ENCODE results near the gene SAMD13. TPM values are rescaled to one million over a fixed set of nuclear protein-coding genes. Genes with fewer than 3 reads are reported as not detected.

SAMD13 gene
- total and polyA plus RNA-seq, 2 of the 4 experiments (the other 2 are of a cell fraction): 0.27 to 0.36 TPM

GRCh38 chr1:84265867-84266266, 35.6 kb upstream of the SAMD13 start:
- Histone ChIP-seq H4K20me1 (ENCODE audit: insufficient read depth, low read length) (no peaks in the 10 kb centered on the region), H4K8ac (ENCODE audit: low read depth in 2 of 2, low read length in 2 of 2) (no peak overlapping the region), H4K5ac (ENCODE audit: low read depth, low read length) (no peak overlapping the region), H2BK120ac (ENCODE audit: low read depth, low read length) (no peak overlapping the region), H3K9me1 (ENCODE audit: insufficient read depth, low read length) (no peaks in the 10 kb centered on the region; the same call in 1 of the 2 replicates), H4K91ac (ENCODE audit: insufficient read depth, low read depth, low read length) (no peak overlapping the region), H3K4me3 (ENCODE audit: insufficient read depth, low read depth, low read length) (no peak overlapping the region), H3K4me1 (ENCODE audit: control insufficient read depth, insufficient read depth, low read length) (peaks cover 3% of the 10 kb centered on the region; the same call in 1 of the 2 replicates), H3K79me1 (ENCODE audit: low read depth in 1 of 2, low read length in 2 of 2) (no peaks in the 10 kb centered on the region), H3K27ac (ENCODE audit: insufficient read depth, low read length) (no peak overlapping the region), H3K36me3 (ENCODE audit: control insufficient read depth, insufficient read depth, low read length) (no peaks in the 10 kb centered on the region), H3K56ac (ENCODE audit: extremely low read depth, insufficient read depth, low read length) (no peak overlapping the region), H3K27me3 (ENCODE audit: control insufficient read depth, insufficient read depth, low read length) (no peaks in the 10 kb centered on the region), H3K9me3 (ENCODE audit: control insufficient read depth, insufficient read depth, low read length) (no peaks in the 10 kb centered on the region), H2AK9ac (replicated peaks; ENCODE audit: low read depth, low read length, poor library complexity) (no peak overlapping the region), H2BK15ac (ENCODE audit: low read depth, low read length) (no peak overlapping the region), H3K23ac (ENCODE audit: low read depth, low read length) (no peak overlapping the region), H3K4ac (ENCODE audit: low read depth, low read length) (no peak overlapping the region), H3K18ac (ENCODE audit: low read depth, low read length) (no peak overlapping the region), H3K14ac (replicated peaks; ENCODE audit: low read depth, low read length) (no peak overlapping the region), H2AFZ (replicated peaks; ENCODE audit: low read length, poor library complexity) (no peak overlapping the region), H3K4me2 (ENCODE audit: low read depth, low read length) (no peak overlapping the region), H2BK5ac (ENCODE audit: low read depth, low read length, poor library complexity, severe bottlenecking) (no peak overlapping the region), H2AK5ac (ENCODE audit: low read depth, low read length) (no peak overlapping the region), H2BK20ac (ENCODE audit: low read depth, low read length) (no peak overlapping the region), H3K9ac (ENCODE audit: low read depth, low read length) (no peak overlapping the region)
- ChIA-PET POLR2A (ENCODE audit: unreplicated experiment) (no interaction called here), CTCF (no interaction called here)
- DNase-seq (no peak), ATAC-seq (ENCODE audit: low read depth) (no peak)
- WGBS, 2 experiments (ENCODE audit: extremely low coverage in 2 of 2, insufficient read length in 1 of 2): no CpG with 5 or more reads among the region's 3 CpGs
- in situ Hi-C loops (cut with MboI; ENCODE audit: low sequenced_read_pairs): no loop called here
- no TSS peak for BruUV-seq (replicated peaks)
- TF ChIP-seq MXI1 (IDR thresholded peaks at IDR 0.05; ENCODE audit: borderline replicate concordance, low read depth, low read length) (no peak), RCOR1 (IDR thresholded peaks at IDR 0.05; ENCODE audit: insufficient replicate concordance, low read length) (no peak), NFE2L2 (IDR thresholded peaks at IDR 0.05; ENCODE audit: low read depth, low read length) (no peak), ELK1 (IDR thresholded peaks at IDR 0.05; ENCODE audit: borderline replicate concordance, low read depth, low read length) (no peak), RAD21 (IDR thresholded peaks at IDR 0.05; ENCODE audit: low read length) (no peak), MAZ (IDR thresholded peaks at IDR 0.05; ENCODE audit: borderline replicate concordance, low read depth, low read length) (no peak), FOS (IDR thresholded peaks at IDR 0.05; ENCODE audit: low read depth, low read length) (no peak), CHD1 (IDR thresholded peaks at IDR 0.05; ENCODE audit: low read depth, low read length) (no peak), CEBPB (IDR thresholded peaks at IDR 0.05; ENCODE audit: low read depth, low read length) (no peak), CTCF (conservative IDR thresholded peaks at IDR 0.05; ENCODE audit: low read depth, low read length) (no peak), RFX5 (IDR thresholded peaks at IDR 0.05; ENCODE audit: low read depth, low read length) (no peak), USF2 (IDR thresholded peaks at IDR 0.05; ENCODE audit: low read depth, low read length) (no peak)
- intact Hi-C loops (cut with micrococcal nuclease): no loop called here
- dilution Hi-C loops (cut with HindIII; ENCODE audit: low sequenced_read_pairs, unreplicated experiment): no loop called here
